ENCODE data around the gene DCAF10. TPM values are rescaled to one million over a fixed set of nuclear protein-coding genes. Genes with fewer than 3 reads are reported as not detected.
"Not testable (repeated sequence)": the region's sequence is repeated elsewhere in the genome, so short reads cannot be mapped to it uniquely, and the experiment has no call there.

Gene DCAF10
- polyA plus RNA-seq, 3 donors, result 34.0 to 38.4 (median 36.3) TPM

DNA sequence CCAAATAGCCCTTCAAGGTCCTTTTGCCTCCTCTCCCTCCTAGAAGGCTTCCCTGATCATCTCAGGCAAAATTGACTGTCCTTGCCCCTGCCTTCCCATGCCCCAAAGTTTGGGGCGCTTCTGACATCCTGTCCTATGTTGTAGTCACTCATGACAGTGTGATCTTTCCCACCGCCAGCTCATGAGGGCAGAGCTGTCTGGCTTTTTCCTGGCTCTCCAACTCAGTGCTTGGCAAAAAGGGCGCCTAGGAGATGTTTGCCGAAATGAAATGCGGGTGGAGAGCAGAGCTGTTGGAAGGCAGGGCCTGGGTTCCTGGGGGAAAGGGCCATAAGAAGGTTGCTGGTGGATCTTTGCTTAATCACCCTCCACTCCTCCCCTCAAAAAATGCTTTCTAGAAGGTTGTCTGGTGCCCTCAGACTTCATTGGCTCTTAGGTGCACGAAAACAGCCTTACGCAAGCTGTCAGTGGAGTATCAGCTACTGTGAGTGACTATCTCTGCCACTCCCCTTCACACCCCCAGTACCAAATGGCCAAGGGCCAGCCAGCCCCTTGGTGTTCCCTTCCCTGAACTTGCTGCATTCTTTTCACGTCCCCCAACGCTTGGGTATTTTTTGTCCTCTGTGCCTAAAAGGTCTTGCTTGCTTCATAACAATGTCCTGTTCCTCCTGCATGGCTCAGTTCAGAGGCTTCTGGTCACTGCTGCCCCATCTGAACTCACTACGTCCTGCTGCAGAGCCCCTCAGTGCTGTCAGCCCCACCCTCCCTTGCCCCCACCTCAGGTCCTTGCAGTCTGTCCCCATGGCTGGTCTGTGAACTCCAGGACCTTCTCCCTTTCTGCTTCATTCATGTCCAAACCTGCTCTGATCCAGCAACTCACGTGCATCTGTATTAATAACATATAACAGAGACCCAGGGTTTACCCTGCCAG is 106.0 kb downstream of the DCAF10 start:
- DNase-seq (ENCODE audit: low read depth in 3 of 3, low spot score in 2 of 3), result no peak

DNA sequence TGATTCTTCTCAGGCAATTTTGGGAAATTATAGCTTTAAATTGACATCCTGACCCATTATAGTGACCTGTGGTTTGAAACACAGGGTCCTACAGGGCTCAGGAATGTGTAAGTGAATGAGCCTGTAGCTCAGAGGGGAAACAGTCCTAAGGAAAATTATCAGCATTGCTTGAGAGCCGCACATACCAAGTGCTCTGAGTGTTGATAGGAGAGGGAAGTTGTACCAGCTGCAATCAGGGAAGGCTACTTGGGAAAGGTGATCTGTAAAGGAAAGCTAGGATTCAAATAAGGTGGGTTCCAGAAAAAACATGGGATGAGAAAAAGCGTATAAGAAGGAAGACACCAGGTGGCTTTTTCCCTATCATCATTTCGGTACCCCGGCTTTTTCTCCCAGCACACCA is 107.7 kb downstream of the DCAF10 start:
- no peak for DNase-seq (ENCODE audit: low read depth in 3 of 3, low spot score in 2 of 3)

DNA sequence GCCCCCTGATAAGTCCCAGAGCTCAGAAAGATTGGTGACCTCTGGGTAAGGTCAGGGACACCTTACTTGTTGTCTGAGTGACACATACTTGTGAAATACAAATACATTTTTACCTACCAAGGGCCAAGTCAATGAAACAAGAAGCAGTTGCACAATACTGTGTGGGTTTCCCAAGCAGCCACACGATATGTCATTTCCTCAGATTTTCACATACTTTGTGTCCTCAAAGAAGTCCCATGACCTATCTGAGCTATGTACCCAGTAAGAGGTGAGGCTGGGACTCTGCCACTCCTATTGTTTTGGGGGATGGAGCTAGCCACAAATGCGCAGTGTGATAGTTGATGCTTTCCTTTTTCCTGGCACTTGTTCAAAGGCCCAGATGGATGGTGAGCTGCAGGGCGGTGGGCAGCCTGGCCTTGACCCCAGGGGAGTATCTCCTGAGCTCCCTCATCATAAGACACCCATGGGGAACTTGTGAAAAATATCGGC is 108.1 kb downstream of the DCAF10 start:
- DNase-seq (ENCODE audit: low read depth in 3 of 3, low spot score in 2 of 3), result no peak

DNA sequence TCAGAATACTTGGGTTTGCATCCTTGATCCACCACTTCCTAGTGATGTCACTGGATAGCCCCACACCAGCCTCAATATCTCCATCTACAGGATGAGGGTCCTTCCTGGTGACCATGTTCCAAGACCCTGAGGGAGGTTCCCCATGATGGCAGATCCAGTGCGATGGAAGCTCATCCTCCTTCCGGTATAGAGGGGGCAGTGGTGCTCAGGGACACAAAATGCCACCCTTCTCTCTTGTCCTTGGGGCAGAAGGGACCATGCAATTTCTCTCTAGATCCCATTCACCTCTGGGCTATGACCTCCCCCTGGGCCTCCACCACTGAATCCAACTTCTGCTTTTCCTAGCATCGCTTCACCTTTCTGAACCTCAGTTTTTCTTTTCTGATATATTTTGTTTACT is 108.7 kb downstream of the DCAF10 start:
- no peak for DNase-seq (ENCODE audit: low read depth in 3 of 3, low spot score in 2 of 3)

DNA sequence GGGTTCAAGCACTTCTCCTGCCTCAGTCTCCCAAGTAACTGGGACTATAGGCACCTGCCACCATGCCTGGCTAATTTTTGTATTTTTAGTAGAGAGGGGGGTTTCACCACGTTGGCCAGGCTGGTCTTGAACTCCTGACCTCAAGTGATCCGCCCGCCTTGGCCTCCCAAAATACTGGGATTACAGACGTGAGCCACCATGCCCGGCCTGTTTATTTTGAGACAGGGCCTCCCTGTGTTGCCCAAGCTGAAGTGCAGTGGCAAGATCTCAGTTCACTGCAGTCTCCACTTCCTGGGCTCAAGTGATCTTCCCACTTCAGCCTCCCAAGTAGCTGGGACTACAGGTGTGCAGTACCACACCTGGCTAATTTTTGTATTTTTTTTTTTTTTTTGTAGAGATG is 109.2 kb downstream of the DCAF10 start:
- DNase-seq (ENCODE audit: low read depth in 3 of 3, low spot score in 2 of 3), result not testable (repeated sequence)

DNA sequence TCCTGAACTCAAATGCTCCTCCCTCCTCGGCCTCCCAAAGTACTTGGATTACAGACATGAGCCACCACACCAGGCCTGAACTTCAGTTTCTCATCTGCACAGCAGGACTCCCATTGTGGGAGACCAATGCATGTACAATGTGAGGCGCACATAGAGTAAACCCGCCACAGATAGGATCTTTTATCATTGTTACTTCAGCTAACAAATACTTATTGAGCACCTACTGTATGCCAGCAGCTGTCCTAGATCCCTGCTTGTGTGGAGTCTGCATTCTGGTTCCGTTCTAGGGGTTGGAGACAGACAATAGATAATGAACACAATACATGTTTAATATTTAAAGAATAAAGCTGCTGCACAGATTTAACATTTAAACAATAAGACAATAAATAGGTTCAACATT is 109.7 kb downstream of the DCAF10 start:
- no peak for DNase-seq (ENCODE audit: low read depth in 3 of 3, low spot score in 2 of 3)

DNA sequence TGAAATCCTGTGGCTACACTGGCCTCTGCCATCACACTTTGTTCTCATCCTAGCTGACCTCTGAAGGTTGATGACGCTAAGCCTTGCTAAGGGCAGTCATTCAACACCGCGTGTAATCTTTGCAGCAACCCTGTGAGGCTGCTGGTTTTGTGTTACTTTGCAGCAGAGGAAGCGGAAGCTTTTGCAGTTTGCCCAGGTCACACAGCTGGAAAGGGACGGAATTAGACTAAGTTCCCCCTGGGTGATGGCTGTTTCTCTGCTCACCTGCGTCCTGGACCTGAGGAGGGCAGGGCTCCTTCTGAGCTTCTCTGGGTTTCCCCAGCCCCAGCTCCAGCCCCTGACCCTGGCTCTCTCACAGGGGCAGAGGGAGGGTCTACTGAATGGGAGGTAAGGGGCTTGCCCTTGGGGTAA is 110.7 kb downstream of the DCAF10 start:
- DNase-seq (ENCODE audit: low read depth in 3 of 3, low spot score in 2 of 3), result no peak

DNA sequence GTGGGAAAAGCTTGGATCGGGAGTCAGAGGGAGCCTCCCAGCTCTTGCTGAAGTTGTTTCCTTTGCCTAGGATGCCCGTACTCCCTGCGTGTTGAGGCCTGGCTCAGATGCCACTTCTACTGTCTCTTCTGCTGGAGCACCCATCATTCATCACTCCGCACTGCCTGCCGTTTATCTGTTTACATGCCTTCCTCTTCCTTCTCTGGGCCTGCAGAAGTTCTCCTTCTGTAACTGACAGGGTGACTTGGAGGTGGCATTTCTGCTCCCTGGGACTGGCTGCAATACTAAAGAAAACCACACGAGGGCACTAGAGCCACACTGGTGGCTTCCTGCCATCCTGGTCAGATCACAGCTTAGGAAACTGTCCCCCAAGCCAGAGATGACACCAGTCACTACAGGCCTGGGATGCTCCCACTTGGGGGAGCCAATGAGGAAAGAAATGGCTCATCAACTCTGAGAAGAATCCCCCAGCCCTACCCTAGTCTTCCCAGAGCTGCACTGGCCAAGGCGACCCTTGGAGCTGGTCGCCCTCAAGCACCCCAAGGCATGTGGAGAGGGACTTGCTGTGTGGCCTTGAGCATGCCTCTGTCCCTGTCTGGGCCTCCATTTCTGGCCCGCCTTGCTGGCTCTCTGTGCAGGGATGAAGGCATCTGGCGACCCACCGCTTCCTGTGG is 113.0 kb downstream of the DCAF10 start:
- DNase-seq (ENCODE audit: low read depth in 3 of 3, low spot score in 2 of 3), result peak; percentile 67 to 84 (median 81)

DNA sequence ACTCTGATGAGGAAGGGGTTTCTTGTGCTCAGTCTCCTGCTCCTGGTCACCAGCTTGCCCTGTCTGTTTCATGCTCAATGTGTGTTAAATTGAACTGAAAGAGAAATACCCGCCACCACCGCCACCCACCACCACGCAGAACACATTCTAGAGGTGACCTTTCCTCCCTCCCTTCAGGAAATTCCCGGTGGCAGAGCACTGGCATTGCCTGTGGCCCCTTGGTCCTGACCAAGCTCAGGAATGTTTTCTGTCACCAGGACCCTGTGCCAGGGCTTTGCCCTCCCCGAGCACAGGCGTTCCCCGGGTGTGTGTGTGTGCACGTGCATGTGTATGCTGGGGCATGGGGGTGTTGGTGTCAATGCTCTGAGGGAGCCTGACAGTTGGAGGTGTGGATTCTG is 113.6 kb downstream of the DCAF10 start:
- DNase-seq (ENCODE audit: low read depth in 3 of 3, low spot score in 2 of 3), result no peak

DNA sequence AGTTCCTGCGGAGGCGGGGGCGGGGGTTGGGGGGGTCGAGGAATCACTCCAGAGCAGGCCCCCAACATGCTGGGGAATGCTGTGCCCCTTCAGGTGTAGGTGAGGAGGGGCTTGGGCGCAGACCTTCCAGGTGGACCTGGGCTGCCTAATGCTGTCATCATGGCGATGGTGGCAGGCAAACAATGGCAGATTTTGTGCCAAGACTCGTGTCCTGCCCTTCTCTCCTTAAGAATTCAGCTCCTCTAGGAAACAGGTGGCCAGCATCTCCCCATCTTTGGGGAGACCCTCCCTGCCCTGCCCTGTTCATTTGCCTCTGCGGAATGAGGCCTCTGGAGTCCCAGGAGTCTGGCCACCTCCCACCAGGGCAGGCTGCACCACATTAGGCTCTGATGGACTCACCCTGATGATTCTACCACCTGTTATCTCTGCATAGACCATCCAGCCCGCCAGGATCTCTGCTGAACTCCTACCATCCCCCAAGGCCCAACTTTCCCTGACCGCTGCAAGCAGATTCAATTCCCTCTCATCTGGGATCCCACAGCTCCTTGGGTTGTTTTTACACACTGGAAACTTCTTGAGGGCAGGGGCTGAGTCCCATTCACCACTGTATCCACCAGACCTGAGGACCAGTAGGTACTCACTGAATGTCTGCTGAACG is 114.2 kb downstream of the DCAF10 start:
- no peak for DNase-seq (ENCODE audit: low read depth in 3 of 3, low spot score in 2 of 3)

DNA sequence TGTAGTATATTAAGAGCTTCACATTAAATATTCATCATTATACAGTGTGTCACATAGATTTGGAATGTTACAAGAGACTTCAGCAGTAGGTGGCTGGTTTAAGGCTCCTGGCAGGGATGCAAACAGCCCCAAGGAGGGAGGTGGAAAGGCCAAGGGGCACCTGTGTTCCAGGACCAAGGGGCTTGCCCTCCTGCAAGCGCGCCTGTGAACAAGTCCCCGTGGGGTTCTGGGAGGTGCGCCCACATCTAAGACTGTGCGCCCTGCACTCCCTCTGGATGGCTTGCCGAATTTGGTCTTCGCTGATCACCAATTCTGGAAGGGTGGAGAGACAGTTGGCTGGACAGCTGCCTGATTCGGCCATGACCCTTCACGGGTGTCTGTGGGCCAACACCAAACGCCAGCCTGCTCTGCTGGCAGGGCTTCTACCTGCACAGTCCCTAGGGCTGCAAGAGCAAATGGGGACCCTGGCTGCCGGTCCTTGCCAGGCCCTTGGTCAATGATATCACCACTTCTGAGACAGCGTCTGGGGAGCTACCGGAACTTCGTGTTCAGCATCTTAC is 115.4 kb downstream of the DCAF10 start:
- no peak for DNase-seq (ENCODE audit: low read depth in 3 of 3, low spot score in 2 of 3)

DNA sequence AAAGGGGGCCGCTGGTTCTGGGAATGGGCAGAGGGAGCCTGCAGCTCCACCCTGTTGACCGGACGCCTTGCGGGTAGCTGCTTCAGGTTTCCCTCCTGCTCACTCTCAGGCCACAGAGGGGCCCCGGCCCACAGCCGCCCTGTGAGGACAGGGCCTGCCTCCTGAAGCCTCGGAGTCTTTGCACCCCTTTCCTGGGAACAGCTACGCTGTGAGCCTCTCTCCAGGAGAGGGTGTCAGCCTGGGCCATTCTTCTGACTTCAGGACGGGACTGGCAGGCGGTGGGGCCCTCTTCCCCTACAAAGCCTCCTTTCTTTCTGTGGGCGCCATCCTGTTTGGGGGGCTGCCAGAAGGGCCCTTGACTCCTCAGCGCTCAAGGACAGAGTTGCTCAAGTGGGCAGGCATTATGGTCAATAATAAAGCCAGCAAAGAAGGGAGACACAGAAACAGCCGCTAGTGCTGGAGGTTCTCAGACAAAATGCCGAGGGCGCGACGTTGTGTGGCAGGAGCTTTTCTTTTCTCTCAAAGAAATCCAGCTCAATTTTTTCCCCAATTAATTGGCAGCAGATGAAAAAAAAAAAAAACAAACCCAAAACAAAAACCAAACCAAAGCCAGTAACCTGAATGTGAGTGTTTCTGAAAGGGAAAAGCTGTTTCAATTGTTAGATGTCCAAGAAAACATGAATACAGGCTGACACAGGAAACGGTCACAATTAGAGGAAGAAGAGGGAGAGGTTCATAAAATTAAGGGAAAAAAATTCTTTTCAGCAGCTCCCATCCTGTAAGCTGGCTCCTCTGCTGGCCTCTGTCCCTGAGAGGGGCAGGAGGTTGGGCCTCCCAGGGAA is 116.1 kb downstream of the DCAF10 start:
- DNase-seq (ENCODE audit: low read depth in 3 of 3, low spot score in 2 of 3), result no peak

Other genes starting within 250 kb of the DCAF10 start
- gene FBXO10, start 224.4 kb upstream of the DCAF10 start, polyA plus RNA-seq (ENCODE audit: insufficient read length in 3 of 3), result 10 to 100 TPM; 11.8 to 13.3 (median 12.9) TPM
- 100 to 1,000 TPM; 123 to 136 (median 134) TPM for gene TOMM5, start 208.2 kb upstream of the DCAF10 start, polyA plus RNA-seq (ENCODE audit: insufficient read length in 3 of 3)
- under 1 TPM; 0.68 to 0.89 (median 0.81) TPM for gene FRMPD1, start 149.8 kb upstream of the DCAF10 start, polyA plus RNA-seq (ENCODE audit: insufficient read length in 3 of 3)
- gene TRMT10B, start 47.0 kb upstream of the DCAF10 start, polyA plus RNA-seq (ENCODE audit: insufficient read length in 3 of 3), result 10 to 100 TPM; 14.1 to 14.7 (median 14.5) TPM
- 10 to 100 TPM; 37.9 to 44.1 (median 40.7) TPM for gene EXOSC3, start 15.7 kb upstream of the DCAF10 start, polyA plus RNA-seq (ENCODE audit: insufficient read length in 3 of 3)
- gene SLC25A51, start 103.3 kb downstream of the DCAF10 start, polyA plus RNA-seq (ENCODE audit: insufficient read length in 3 of 3), result 10 to 100 TPM; 16.6 to 21.3 (median 20.0) TPM